BLaER1 treated with 17β-estradiol and CSF1 and Interleukin-3, amounts not matched to agents 10 nM and 100 nM (cell line): ENCODE measurements around the gene KLRC4.
"Not testable (repeated sequence)": the region's sequence is repeated elsewhere in the genome, so short reads cannot be mapped to it uniquely, and the experiment has no call there.

Source experiments
- H3K27ac ChIP-seq, 11 experiments: shearing (Covaris generic); formaldehyde crosslinking; 2 replicates each; pipeline ENCODE4 v1.8.1; 2022
- H3K27me3 ChIP-seq, 11 experiments: shearing (Covaris generic); formaldehyde crosslinking; 2 replicates each; pipeline ENCODE4 v1.8.1; 2022
- H3K36me3 ChIP-seq, 11 experiments: shearing (Covaris generic); formaldehyde crosslinking; 2 replicates each; pipeline ENCODE4 v1.8.1; 2022
- H3K4me1 ChIP-seq, 10 experiments: shearing (Covaris generic); formaldehyde crosslinking; 2 replicates each; pipeline ENCODE4 v1.8.1; 2022
- H3K4me2 ChIP-seq, 11 experiments: shearing (Covaris generic); formaldehyde crosslinking; 2 replicates each; pipeline ENCODE4 v1.8.1; 2022
- H3K4me3 ChIP-seq, 10 experiments: shearing (Covaris generic); formaldehyde crosslinking; 2 replicates each; pipeline ENCODE4 v1.8.1; 2022
- H3K9ac ChIP-seq, 11 experiments: shearing (Covaris generic); formaldehyde crosslinking; 2 replicates each; pipeline ENCODE4 v1.8.1; 2022
- H3K9me3 ChIP-seq, 11 experiments: shearing (Covaris generic); formaldehyde crosslinking; replicated peaks in 1 of 11; 2 replicates each; pipeline ENCODE4 v1.8.1; 2022
- H4K20me1 ChIP-seq, 11 experiments: shearing (Covaris generic); formaldehyde crosslinking; 2 replicates each; pipeline ENCODE4 v1.8.1; 2022
- Cebpa-rat ChIP-seq, 11 experiments: shearing (Covaris generic); IDR thresholded peaks; 2 replicates each; pipeline ENCODE4 v1.8.1; 2022

KLRC4 gene

GRCh38 chr12:10409392-10409791 lies at the start of gene KLRC4:
Gene KLRC4, minus strand, starts transcription at chr12:10409757. Its CDS starts 182 bp downstream, at chr12:10409575.
- Histone ChIP-seq H3K9me3 (peaks cover 0 to 9% (median 5%) of the 10 kb centered on the region in 11 experiments; a peak in 7 of 22 replicates), H4K20me1 (no peaks in the 10 kb centered on the region), H3K4me1 (peaks cover 0 to 10% (median 6%) of the 10 kb centered on the region in 10 experiments; a peak in 11 of 20 replicates), H3K36me3 (no peaks in the 10 kb centered on the region), H3K9ac (no peak within 1 kb of the TSS), H3K27me3 (no peaks in the 10 kb centered on the region), H3K4me2 (no peak within 1 kb of the TSS), H3K4me3 (no peak within 1 kb of the TSS), H3K27ac (no peak within 1 kb of the TSS)
- TF ChIP-seq Cebpa-rat (IDR thresholded peaks at IDR 0.05), result no peak

GRCh38 chr12:10457760-10458159 lies 48.2 kb upstream of the KLRC4 start:
- Histone ChIP-seq H3K9ac (no peak overlapping the region), H3K4me3 (no peak overlapping the region), H3K36me3 (no peaks in the 10 kb centered on the region), H3K9me3 (peaks cover 43 to 74% (median 48%) of the 10 kb centered on the region in 11 experiments), H4K20me1 (no peaks in the 10 kb centered on the region), H3K4me1 (no peaks in the 10 kb centered on the region), H3K4me2 (no peak overlapping the region), H3K27me3 (no peaks in the 10 kb centered on the region), H3K27ac (no peak overlapping the region)
- TF ChIP-seq Cebpa-rat (IDR thresholded peaks at IDR 0.05), result no peak

GRCh38 chr12:10456856-10457255 lies 47.3 kb upstream of the KLRC4 start:
- H3K36me3 ChIP-seq, result no peaks in the 10 kb centered on the region
- H3K27ac ChIP-seq, result no peak overlapping the region
- H3K4me3 ChIP-seq, result no peak overlapping the region
- H3K9me3 ChIP-seq, result peaks cover 42 to 74% (median 48%) of the 10 kb centered on the region in 11 experiments
- no peak for TF ChIP-seq Cebpa-rat (IDR thresholded peaks at IDR 0.05)
- H3K4me1 ChIP-seq, result no peaks in the 10 kb centered on the region
- H4K20me1 ChIP-seq, result no peaks in the 10 kb centered on the region
- H3K9ac ChIP-seq, result no peak overlapping the region
- H3K4me2 ChIP-seq, result no peak overlapping the region
- H3K27me3 ChIP-seq, result no peaks in the 10 kb centered on the region

GRCh38 chr12:10455766-10456165 lies 46.2 kb upstream of the KLRC4 start:
- Histone ChIP-seq H3K9me3 (peaks cover 37 to 63% (median 48%) of the 10 kb centered on the region in 11 experiments), H4K20me1 (no peaks in the 10 kb centered on the region), H3K4me2 (no peak overlapping the region), H3K36me3 (no peaks in the 10 kb centered on the region), H3K9ac (no peak overlapping the region), H3K4me1 (no peaks in the 10 kb centered on the region), H3K27ac (no peak overlapping the region), H3K27me3 (no peaks in the 10 kb centered on the region), H3K4me3 (no peak overlapping the region)
- TF ChIP-seq Cebpa-rat (IDR thresholded peaks at IDR 0.05), result no peak

- Histone ChIP-seq H3K9ac (no peak overlapping the region), H4K20me1 (no peaks in the 10 kb centered on the region), H3K27me3 (no peaks in the 10 kb centered on the region), H3K4me3 (no peak overlapping the region), H3K4me2 (0 out of 22 replicates have a peak overlapping the region, but pooled peaks of 1 of the 11 experiments have one; percentile 5), H3K9me3 (peaks cover 37 to 53% (median 45%) of the 10 kb centered on the region in 11 experiments), H3K36me3 (no peaks in the 10 kb centered on the region), H3K27ac (no peak overlapping the region), H3K4me1 (no peaks in the 10 kb centered on the region)
- TF ChIP-seq Cebpa-rat (IDR thresholded peaks at IDR 0.05), result no peak
These were observed 45.0 kb upstream of the KLRC4 start for GRCh38 chr12:10454531-10454930.

GRCh38 chr12:10453156-10453555 lies 43.6 kb upstream of the KLRC4 start, which contains the start of gene KLRC1:
Gene KLRC1, minus strand, starts transcription at chr12:10453377. Its CDS starts 2,221 bp downstream, at chr12:10451156.
- H3K27me3 ChIP-seq, result no peaks in the 10 kb centered on the region
- no peaks in the 10 kb centered on the region for H3K36me3 ChIP-seq
- H3K9ac ChIP-seq, result no peak within 1 kb of the TSS
- H3K4me1 ChIP-seq, result no peaks in the 10 kb centered on the region
- no peak within 1 kb of the TSS for H3K27ac ChIP-seq
- H3K9me3 ChIP-seq, result peaks cover 29 to 42% (median 35%) of the 10 kb centered on the region in 11 experiments
- H3K4me3 ChIP-seq, result no peak within 1 kb of the TSS
- peak in 1 of 11 experiments; percentile 20; a peak in 1 of 22 replicates for TF ChIP-seq Cebpa-rat (IDR thresholded peaks at IDR 0.05)
- H3K4me2 ChIP-seq, result no peak within 1 kb of the TSS
- no peaks in the 10 kb centered on the region for H4K20me1 ChIP-seq

- Histone ChIP-seq H3K27me3 (no peaks in the 10 kb centered on the region), H3K27ac (no peak overlapping the region), H3K9me3 (0 out of 22 replicates have a peak, but pooled peaks cover 0 to 4% (median 0%) of the 10 kb centered on the region in 11 experiments), H3K4me2 (no peak overlapping the region), H4K20me1 (no peaks in the 10 kb centered on the region), H3K36me3 (no peaks in the 10 kb centered on the region), H3K9ac (no peak overlapping the region), H3K4me1 (no peaks in the 10 kb centered on the region), H3K4me3 (no peak overlapping the region)
- no peak for TF ChIP-seq Cebpa-rat (IDR thresholded peaks at IDR 0.05)
These were observed 38.7 kb upstream of the KLRC4 start for GRCh38 chr12:10448236-10448635.

- not testable (repeated sequence) for H3K27ac ChIP-seq, H3K36me3 ChIP-seq
These were observed 36.5 kb upstream of the KLRC4 start for GRCh38 chr12:10446052-10446451.

GRCh38 chr12:10441144-10441543 lies 31.6 kb upstream of the KLRC4 start:
- H3K27ac ChIP-seq, H3K4me1 ChIP-seq, H3K9me3 ChIP-seq, H4K20me1 ChIP-seq, H3K4me3 ChIP-seq, H3K4me2 ChIP-seq, H3K36me3 ChIP-seq, H3K27me3 ChIP-seq, H3K9ac ChIP-seq: not testable (repeated sequence)

More at GRCh38 chr12:10446052-10446451, 36.5 kb upstream of the KLRC4 start:
- not testable (repeated sequence) for H3K4me3 ChIP-seq, H4K20me1 ChIP-seq, H3K4me1 ChIP-seq, H3K9ac ChIP-seq, H3K9me3 ChIP-seq, H3K4me2 ChIP-seq, H3K27me3 ChIP-seq

GRCh38 chr12:10439608-10440274 lies 30.2 kb upstream of the KLRC4 start:
- H3K27ac ChIP-seq, H3K9me3 ChIP-seq, H3K4me3 ChIP-seq, H3K4me1 ChIP-seq, H4K20me1 ChIP-seq, H3K27me3 ChIP-seq, H3K9ac ChIP-seq, H3K4me2 ChIP-seq, H3K36me3 ChIP-seq: not testable (repeated sequence)

GRCh38 chr12:10437601-10438000 lies 28.0 kb upstream of the KLRC4 start:
- not testable (repeated sequence) for H3K4me2 ChIP-seq, H3K4me1 ChIP-seq, H3K9me3 ChIP-seq, H3K27me3 ChIP-seq, H3K4me3 ChIP-seq, H3K36me3 ChIP-seq, H4K20me1 ChIP-seq, H3K9ac ChIP-seq, H3K27ac ChIP-seq

- H3K36me3 ChIP-seq, H3K27ac ChIP-seq, H3K4me1 ChIP-seq, H4K20me1 ChIP-seq, H3K9ac ChIP-seq, H3K27me3 ChIP-seq, H3K9me3 ChIP-seq, H3K4me2 ChIP-seq, H3K4me3 ChIP-seq: not testable (repeated sequence)
These were observed 26.3 kb upstream of the KLRC4 start, which contains the start of gene KLRC2 for GRCh38 chr12:10435816-10436215. Gene KLRC2, minus strand, starts transcription at chr12:10436010. Its CDS starts 24 bp downstream, at chr12:10435986.

- H3K9ac ChIP-seq, H3K27ac ChIP-seq, H3K36me3 ChIP-seq, H3K4me2 ChIP-seq, H3K27me3 ChIP-seq, H3K9me3 ChIP-seq, H4K20me1 ChIP-seq, H3K4me3 ChIP-seq, H3K4me1 ChIP-seq: not testable (repeated sequence)
These were observed 21.1 kb upstream of the KLRC4 start for GRCh38 chr12:10430623-10431022.

GRCh38 chr12:10425938-10426337 lies 16.4 kb upstream of the KLRC4 start:
- H3K4me3 ChIP-seq, H4K20me1 ChIP-seq, H3K27ac ChIP-seq, H3K4me1 ChIP-seq, H3K9ac ChIP-seq, H3K9me3 ChIP-seq, H3K36me3 ChIP-seq, H3K4me2 ChIP-seq, H3K27me3 ChIP-seq: not testable (repeated sequence)
